Measurements from ENCODE around the gene HPS3.

Gene HPS3

DNA sequence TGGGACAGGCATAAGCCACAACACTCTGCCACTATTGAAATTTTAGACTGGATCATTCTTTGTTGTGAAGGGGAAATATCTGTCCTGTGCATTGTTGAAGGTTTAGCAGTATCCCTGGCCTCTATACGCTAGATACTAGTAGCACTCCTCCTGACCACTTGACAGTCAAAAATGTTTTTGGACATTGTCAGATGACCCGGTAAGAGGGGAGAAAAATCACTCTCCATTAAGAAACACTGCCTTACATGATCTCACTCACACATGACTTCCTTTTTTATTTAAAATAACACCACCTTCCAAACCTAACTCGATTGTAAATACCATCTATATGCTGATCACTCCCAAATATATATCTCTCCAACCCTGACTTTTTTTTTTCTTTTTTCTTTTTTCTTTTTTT lies 27.8 kb upstream of the HPS3 start:
- DNase-seq (ENCODE audit: low read depth): no peak
- TF ChIP-seq, protein P1, sequence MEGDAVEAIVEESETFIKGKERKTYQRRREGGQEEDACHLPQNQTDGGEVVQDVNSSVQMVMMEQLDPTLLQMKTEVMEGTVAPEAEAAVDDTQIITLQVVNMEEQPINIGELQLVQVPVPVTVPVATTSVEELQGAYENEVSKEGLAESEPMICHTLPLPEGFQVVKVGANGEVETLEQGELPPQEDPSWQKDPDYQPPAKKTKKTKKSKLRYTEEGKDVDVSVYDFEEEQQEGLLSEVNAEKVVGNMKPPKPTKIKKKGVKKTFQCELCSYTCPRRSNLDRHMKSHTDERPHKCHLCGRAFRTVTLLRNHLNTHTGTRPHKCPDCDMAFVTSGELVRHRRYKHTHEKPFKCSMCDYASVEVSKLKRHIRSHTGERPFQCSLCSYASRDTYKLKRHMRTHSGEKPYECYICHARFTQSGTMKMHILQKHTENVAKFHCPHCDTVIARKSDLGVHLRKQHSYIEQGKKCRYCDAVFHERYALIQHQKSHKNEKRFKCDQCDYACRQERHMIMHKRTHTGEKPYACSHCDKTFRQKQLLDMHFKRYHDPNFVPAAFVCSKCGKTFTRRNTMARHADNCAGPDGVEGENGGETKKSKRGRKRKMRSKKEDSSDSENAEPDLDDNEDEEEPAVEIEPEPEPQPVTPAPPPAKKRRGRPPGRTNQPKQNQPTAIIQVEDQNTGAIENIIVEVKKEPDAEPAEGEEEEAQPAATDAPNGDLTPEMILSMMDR (conservative IDR thresholded peaks at IDR 0.05; ENCODE audit: low read length): no peak
- no peak overlapping the region for H3K4me3 ChIP-seq (ENCODE audit: low read length)

DNA sequence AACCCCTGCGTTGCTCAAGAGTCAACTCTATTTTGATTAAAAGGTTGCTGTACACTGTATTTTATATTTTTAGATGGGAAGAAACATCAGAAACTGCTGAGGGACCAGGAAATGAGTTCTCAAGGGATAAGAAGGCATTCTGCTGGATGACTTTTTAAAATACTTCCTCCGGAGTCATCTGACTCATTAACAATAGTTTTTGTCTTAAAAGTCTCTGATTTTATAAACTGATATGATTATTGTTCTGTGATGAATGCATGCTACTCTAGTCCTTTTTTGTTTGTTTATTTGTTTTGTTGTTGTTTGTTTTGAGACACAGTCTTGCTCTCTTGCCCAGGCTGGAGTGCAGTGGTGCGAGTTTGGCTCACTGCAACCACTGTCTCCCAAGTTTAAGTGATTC lies 25.0 kb upstream of the HPS3 start:
- H3K4me3 ChIP-seq (ENCODE audit: low read length): no peak overlapping the region
- TF ChIP-seq, protein P1 (conservative IDR thresholded peaks at IDR 0.05; ENCODE audit: low read length): no peak
- DNase-seq (ENCODE audit: low read depth): no peak

DNA sequence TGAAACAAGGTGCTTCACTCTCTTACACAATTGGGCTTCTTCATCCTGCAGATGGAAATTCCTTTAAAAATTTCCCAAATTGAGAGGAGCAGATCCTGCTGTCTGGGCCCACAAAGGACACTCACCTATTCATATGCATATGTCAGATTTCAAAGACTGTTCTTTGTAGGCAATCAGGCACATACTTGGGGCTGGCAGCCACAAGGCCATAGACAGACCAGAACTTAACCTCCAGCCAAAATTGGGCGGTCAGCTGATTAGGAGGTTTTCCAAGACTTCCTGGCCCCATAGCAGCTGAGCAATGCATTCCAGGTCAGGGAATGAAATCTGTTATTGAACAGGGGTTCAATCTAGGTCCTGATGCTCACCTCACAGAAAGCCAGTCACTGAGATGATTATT lies 15.0 kb upstream of the HPS3 start:
- no peak overlapping the region for H3K4me3 ChIP-seq (ENCODE audit: low read length)
- TF ChIP-seq, protein P1 (conservative IDR thresholded peaks at IDR 0.05; ENCODE audit: low read length): no peak
- DNase-seq (ENCODE audit: low read depth): peak; percentile 11

DNA sequence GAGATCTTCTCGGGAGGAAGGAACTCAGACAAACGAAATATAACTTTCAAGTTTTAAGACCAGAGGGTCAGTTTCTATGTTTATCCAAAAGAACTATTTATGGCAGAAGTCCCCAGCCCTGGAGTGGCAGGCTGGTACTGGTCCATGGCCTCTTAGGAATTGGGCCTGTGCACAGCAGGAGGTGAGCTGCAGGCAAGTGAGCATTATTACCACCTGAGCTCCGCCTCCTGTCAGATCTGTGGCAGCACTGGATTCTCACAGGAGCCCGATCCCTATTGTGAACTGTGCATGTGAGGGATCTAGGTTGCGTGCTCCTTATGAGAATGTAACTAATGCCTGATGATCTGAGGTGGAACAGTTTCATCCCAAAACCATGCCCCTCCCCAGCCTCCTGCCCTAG lies 14.3 kb upstream of the HPS3 start:
- no peak for DNase-seq (ENCODE audit: low read depth)

DNA sequence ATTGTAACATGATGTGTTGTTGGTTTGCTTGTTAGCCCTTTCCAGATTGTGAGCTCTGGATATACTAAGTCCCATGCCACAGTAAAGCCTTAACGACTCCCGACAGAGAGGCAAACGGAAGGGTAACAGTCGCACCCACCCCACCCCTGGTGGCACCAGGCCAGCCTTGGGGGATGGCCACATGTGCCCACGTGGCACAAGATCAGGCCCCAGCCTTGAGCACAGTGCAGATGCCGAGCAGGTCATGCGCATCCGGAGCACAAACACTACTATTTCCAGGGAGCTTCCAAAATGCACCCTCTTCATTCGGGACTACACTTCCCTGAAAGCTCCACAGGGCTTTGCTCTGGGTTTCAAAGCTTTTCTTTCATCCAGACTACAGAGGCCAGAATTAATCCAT lies 10.7 kb upstream of the HPS3 start:
- TF ChIP-seq, protein P1 (conservative IDR thresholded peaks at IDR 0.05; ENCODE audit: low read length): no peak
- no peak for DNase-seq (ENCODE audit: low read depth)
- H3K4me3 ChIP-seq (ENCODE audit: low read length): no peak overlapping the region

More for the DNA sequence above, 14.3 kb upstream of the HPS3 start:
- no peak overlapping the region for H3K4me3 ChIP-seq (ENCODE audit: low read length)
- TF ChIP-seq, protein P1 (conservative IDR thresholded peaks at IDR 0.05; ENCODE audit: low read length): no peak

DNA sequence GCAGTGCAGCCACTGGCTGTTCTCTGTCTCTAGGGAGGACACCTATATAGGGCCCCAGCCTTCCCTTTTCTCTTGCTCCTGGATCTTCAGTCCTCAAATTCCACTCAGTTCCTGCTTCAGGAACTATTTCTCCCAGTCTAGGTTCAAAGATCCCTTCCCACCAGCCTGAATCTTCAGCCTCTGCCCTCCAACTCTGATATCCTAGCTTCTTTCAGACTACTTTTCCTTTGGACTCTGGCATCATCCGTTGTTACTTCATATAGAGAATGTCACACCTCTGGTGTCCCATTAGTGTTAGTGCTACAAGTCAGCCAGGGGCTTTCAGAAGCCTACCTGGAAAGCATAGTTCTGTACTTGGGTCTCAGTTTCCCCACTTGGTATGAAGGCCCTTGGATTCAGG lies 10.0 kb upstream of the HPS3 start:
- DNase-seq (ENCODE audit: low read depth): no peak
- TF ChIP-seq, protein P1 (conservative IDR thresholded peaks at IDR 0.05; ENCODE audit: low read length): no peak

DNA sequence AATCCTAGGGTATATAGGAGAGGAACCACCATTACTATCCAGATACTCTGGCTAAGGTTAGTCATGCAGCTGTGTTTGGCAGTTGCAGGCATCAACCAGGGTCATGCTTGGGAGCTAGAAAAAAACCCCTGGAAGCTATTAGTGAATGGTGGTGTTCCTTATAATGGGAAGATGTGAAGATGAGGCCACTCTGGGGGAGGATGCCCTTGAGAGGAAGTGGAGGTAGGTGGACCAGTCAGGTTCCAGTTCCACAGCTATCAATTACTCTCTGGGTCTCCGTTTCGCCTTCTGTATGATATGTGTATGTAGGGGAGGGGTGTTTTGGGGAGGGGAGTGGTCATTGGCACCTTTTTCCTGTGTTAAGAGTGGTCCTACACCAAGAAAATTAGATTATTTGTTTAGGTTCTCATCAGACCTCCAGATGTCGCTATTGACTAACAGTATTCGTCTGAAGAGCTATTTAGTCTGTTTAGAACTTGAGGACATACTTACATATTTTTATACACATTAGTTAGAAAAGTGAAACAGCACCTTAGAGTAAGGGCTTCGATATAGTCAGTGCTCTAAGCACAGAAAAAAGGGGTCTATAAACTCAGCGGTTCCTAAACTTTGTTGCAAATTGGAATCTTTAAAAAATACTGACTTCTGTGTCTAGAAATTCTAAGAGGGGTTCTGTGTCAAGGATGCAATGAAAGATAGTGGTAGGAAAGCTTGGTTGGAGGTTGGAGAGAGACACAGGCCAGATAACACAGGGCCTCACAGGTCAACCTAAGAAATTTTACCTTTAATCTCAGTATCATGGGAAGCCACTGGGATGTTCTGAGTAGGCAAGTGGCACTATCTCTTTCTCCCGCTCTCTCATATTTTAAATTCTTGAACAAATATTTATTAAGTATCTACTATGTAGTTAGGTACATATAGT lies 9.1 kb upstream of the HPS3 start:
- TF ChIP-seq, protein P1 (conservative IDR thresholded peaks at IDR 0.05; ENCODE audit: low read length): peak; percentile 69
- no peak overlapping the region for H3K4me3 ChIP-seq (ENCODE audit: low read length)
- peak; percentile 68 for DNase-seq (ENCODE audit: low read depth)

More for the DNA sequence above, 10.0 kb upstream of the HPS3 start:
- no peak overlapping the region for H3K4me3 ChIP-seq (ENCODE audit: low read length)

Data from AG10803 (cell line).